Loucy (cell line): ENCODE results near the gene PPP1R14C.

ENCODE experiments used
- H2AFZ ChIP-seq: fragments of 200-600 bp; sonication (generic); 2 replicates; pipeline ENCODE4 v1.6.0; 2016; ENCODE audit warnings: antibody characterized with exemption, mild to moderate bottlenecking, low read length, moderate library complexity
- H3F3A ChIP-seq: fragments of 200-600 bp; 2 replicates; pipeline ENCODE4 v1.6.0; 2016; ENCODE audit warnings: antibody characterized with exemption, low read depth, mild to moderate bottlenecking
- H3K27me3 ChIP-seq: fragments of 200-600 bp; sonication (generic); 2 replicates; pipeline ENCODE4 v1.6.1; 2014; ENCODE audit warnings: low read length, mild to moderate bottlenecking; ENCODE audit not compliant: insufficient read depth, poor library complexity, severe bottlenecking
- H3K36me3 ChIP-seq: fragments of 200-600 bp; sonication (generic); 2 replicates; pipeline ENCODE4 v1.6.1; 2016; ENCODE audit warnings: low read length; ENCODE audit not compliant: insufficient read depth
- H3K4me1 ChIP-seq: fragments of 200-600 bp; sonication (generic); 2 replicates; pipeline ENCODE4 v1.5.1; 2014; ENCODE audit warnings: low read length, mild to moderate bottlenecking; ENCODE audit not compliant: insufficient read depth, poor library complexity, severe bottlenecking
- H3K4me2 ChIP-seq: fragments of 200-600 bp; sonication (generic); 2 replicates; pipeline ENCODE4 v1.6.0; 2014; ENCODE audit warnings: antibody characterized with exemption, low read length, low read depth, mild to moderate bottlenecking; ENCODE audit not compliant: poor library complexity, severe bottlenecking
- H3K4me3 ChIP-seq: fragments of 200-600 bp; sonication (generic); 2 replicates; pipeline ENCODE4 v1.5.1; 2014; ENCODE audit warnings: low read length, mild to moderate bottlenecking, mixed read lengths; ENCODE audit not compliant: poor library complexity, severe bottlenecking
- H3K79me2 ChIP-seq: fragments of 200-600 bp; sonication (generic); 2 replicates; pipeline ENCODE4 v1.6.1; 2014; ENCODE audit warnings: low read length; ENCODE audit not compliant: insufficient read depth
- H3K9ac ChIP-seq: fragments of 200-600 bp; sonication (generic); 2 replicates; pipeline ENCODE4 v1.6.0; 2014; ENCODE audit warnings: mild to moderate bottlenecking, low read depth, low read length, moderate library complexity; ENCODE audit not compliant: poor library complexity, severe bottlenecking
- H3K9me2 ChIP-seq: fragments of 200-600 bp; sonication (generic); replicated peaks from 2 replicates; pipeline ENCODE4 v1.6.1; 2016; ENCODE audit warnings: low read depth, low read length, mixed read lengths
- H3K9me3 ChIP-seq: fragments of 200-600 bp; sonication (generic); 2 replicates; pipeline ENCODE4 v1.6.1; 2014; ENCODE audit warnings: mild to moderate bottlenecking, antibody characterized with exemption, low read length, low read depth; ENCODE audit not compliant: insufficient read depth
- H4K20me1 ChIP-seq: fragments of 200-600 bp; sonication (generic); 2 replicates; pipeline ENCODE4 v1.6.0; 2014; ENCODE audit warnings: antibody characterized with exemption, low read length, mild to moderate bottlenecking; ENCODE audit not compliant: insufficient read depth, poor library complexity, severe bottlenecking
- CTCF ChIP-seq: fragments of 200-600 bp; sonication (generic); conservative IDR thresholded peaks from 2 replicates; pipeline ENCODE4 v1.5.1; 2014; ENCODE audit warnings: mild to moderate bottlenecking, antibody characterized with exemption, low read length
- EZH2phosphoT487 ChIP-seq: fragments of 200-600 bp; IDR thresholded peaks from 2 replicates; pipeline ENCODE4 v1.6.1; 2018; ENCODE audit warnings: antibody characterized with exemption, mild to moderate bottlenecking, moderate library complexity, borderline replicate concordance

PPP1R14C gene

DNA sequence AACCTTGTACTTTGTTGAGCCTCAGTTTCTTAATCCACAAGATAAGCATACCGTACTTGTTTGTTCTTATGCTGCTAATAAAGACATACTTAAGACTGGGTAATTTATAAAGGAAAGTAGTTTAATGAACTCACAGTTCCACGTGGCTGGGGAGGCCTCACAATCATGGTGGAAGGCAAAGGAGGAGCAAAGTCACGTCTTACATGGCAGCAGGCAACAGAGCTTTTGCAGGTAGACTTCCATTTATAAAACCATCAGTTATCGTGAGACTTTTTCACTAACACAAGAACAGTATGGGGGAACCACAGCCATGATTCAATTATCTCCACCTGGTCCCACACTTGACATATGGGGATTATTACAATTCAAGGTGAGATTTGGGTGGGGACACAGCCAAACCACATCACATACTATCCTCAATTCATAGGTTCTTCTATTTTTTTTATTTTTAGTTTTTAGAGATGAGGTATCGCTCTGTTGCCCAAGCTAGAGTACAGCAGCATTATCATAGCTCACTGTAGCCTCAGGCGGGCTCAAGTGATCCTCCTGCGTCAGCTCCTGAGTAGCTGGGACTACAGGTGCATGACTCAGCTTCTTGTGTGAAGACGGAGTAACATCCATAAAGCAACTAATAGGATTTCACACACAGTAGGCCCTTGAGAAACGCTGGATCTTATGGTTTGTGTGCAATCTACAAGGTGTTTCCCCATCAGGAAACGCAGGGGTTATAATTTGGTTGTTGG, 149.3 kb downstream of the PPP1R14C start:
- H3K9me3 ChIP-seq, result peaks cover 8% of the 10 kb centered on the region; the same call in 1 of the 2 replicates
- no peaks in the 10 kb centered on the region for H3K79me2 ChIP-seq
- no peak overlapping the region for H3K4me3 ChIP-seq
- no peaks in the 10 kb centered on the region for H3K4me1 ChIP-seq
- H3K36me3 ChIP-seq, result no peaks in the 10 kb centered on the region
- no peak overlapping the region for H3K4me2 ChIP-seq
- no peak for TF ChIP-seq EZH2phosphoT487
- no peak for TF ChIP-seq CTCF
- H3F3A ChIP-seq, result no peaks in the 10 kb centered on the region
- no peaks in the 10 kb centered on the region for H4K20me1 ChIP-seq
- H2AFZ ChIP-seq, result no peak overlapping the region
- H3K27me3 ChIP-seq, result no peaks in the 10 kb centered on the region
- H3K9ac ChIP-seq, result no peak overlapping the region
- no peaks in the 10 kb centered on the region for H3K9me2 ChIP-seq

- Histone ChIP-seq H3F3A (no peaks in the 10 kb centered on the region), H3K9me2 (no peaks in the 10 kb centered on the region), H3K4me2 (no peak overlapping the region), H3K4me3 (no peak overlapping the region), H2AFZ (no peak overlapping the region), H3K9me3 (peaks cover 16% of the 10 kb centered on the region; the same call in 1 of the 2 replicates), H3K4me1 (no peaks in the 10 kb centered on the region), H3K27me3 (no peaks in the 10 kb centered on the region), H3K79me2 (no peaks in the 10 kb centered on the region), H3K36me3 (no peaks in the 10 kb centered on the region), H4K20me1 (no peaks in the 10 kb centered on the region), H3K9ac (no peak overlapping the region)
- no peak for TF ChIP-seq CTCF
- no peak for TF ChIP-seq EZH2phosphoT487
These were observed 150.2 kb downstream of the PPP1R14C start for GRCh38 chr6:150293019-150293418.

GRCh38 chr6:150293423-150294173, 150.8 kb downstream of the PPP1R14C start:
- Histone ChIP-seq H3K9ac (no peak overlapping the region), H3K36me3 (no peaks in the 10 kb centered on the region), H2AFZ (no peak overlapping the region), H3K27me3 (no peaks in the 10 kb centered on the region), H3K4me2 (no peak overlapping the region), H3K4me1 (no peaks in the 10 kb centered on the region), H3K9me3 (peaks cover 16% of the 10 kb centered on the region; the same call in 1 of the 2 replicates), H3F3A (no peaks in the 10 kb centered on the region), H4K20me1 (no peaks in the 10 kb centered on the region), H3K79me2 (no peaks in the 10 kb centered on the region), H3K4me3 (no peak overlapping the region), H3K9me2 (no peaks in the 10 kb centered on the region)
- TF ChIP-seq EZH2phosphoT487, result no peak
- TF ChIP-seq CTCF, result no peak
